GM10266 (cell line): ENCODE results near the gene YTHDF1.

Experiments used
- DNase-seq: peaks from one replicate; pipeline ENCODE4 v3.0.0; 2012; ENCODE audit errors: extremely low spot score
- TF ChIP-seq, protein P1 (sequence below): IDR thresholded peaks from 2 replicates; pipeline ENCODE4 v1.5.1; 2012; ENCODE audit warnings: mild to moderate bottlenecking, low read depth; ENCODE audit not compliant: control insufficient read depth, insufficient read depth; ENCODE audit errors: missing control alignments

Gene YTHDF1

DNA sequence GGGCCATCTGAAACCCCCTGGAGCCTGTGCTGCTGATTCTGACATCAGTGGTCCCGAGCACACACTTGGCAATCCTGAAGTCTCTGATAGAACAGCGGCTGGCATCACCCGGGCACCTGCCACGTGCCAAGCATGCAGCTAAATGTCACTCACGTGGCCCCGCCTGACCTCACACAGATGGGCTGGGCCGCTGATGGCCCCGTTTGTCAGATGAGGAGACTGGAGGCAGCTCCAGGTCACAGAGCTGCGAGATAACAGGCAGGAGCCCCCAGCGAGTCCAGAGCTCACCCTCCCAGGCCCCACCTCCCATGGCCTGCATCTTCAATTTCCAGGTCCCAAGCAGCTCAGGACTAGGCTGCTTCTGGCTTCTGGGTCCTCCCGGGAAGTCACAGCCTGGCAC is 67.2 kb downstream of the YTHDF1 start:
- no peak for DNase-seq
- TF ChIP-seq, protein P1, sequence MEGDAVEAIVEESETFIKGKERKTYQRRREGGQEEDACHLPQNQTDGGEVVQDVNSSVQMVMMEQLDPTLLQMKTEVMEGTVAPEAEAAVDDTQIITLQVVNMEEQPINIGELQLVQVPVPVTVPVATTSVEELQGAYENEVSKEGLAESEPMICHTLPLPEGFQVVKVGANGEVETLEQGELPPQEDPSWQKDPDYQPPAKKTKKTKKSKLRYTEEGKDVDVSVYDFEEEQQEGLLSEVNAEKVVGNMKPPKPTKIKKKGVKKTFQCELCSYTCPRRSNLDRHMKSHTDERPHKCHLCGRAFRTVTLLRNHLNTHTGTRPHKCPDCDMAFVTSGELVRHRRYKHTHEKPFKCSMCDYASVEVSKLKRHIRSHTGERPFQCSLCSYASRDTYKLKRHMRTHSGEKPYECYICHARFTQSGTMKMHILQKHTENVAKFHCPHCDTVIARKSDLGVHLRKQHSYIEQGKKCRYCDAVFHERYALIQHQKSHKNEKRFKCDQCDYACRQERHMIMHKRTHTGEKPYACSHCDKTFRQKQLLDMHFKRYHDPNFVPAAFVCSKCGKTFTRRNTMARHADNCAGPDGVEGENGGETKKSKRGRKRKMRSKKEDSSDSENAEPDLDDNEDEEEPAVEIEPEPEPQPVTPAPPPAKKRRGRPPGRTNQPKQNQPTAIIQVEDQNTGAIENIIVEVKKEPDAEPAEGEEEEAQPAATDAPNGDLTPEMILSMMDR = no peak

DNA sequence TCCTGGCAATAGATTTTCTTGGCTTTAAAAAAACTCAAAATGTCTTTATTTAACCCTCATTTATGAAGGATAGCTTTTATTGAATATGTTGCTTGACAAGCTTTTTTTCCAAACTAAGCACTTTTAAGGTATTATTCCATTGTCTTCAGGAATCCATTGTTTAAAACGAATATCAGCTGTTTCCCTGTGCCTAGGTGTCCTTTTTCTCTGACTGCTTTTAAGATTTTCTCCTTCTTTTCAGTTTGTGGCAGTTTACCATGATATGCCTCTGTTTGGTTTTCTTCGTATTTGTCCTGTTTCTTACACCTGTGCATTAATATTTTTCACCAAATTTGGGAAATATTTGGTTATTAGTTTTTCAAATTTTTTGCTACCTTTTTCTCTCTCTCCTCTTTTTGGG is 68.4 kb downstream of the YTHDF1 start:
- TF ChIP-seq, protein P1 = no peak
- DNase-seq = no peak
